Measurements from ENCODE around the gene SRF.

Gene SRF

GRCh38 chr6:43184268-43184985 is 13.4 kb downstream of the SRF start:
- no peak for DNase-seq

- no peak for DNase-seq
These were observed 14.4 kb downstream of the SRF start for GRCh38 chr6:43185391-43185985.

GRCh38 chr6:43186019-43186418 is 14.9 kb downstream of the SRF start:
- no peak for DNase-seq

- DNase-seq: no peak
These were observed 15.6 kb downstream of the SRF start for GRCh38 chr6:43186706-43187105.

GRCh38 chr6:43187821-43188220 is 16.8 kb downstream of the SRF start:
- no peak for DNase-seq

- no peak for DNase-seq
These were observed 17.4 kb downstream of the SRF start for GRCh38 chr6:43188426-43188825.

GRCh38 chr6:43189776-43190304 is 18.8 kb downstream of the SRF start:
- DNase-seq: no peak

GRCh38 chr6:43192911-43193310 is 21.8 kb downstream of the SRF start:
- no peak for DNase-seq

- no peak for DNase-seq
These were observed 22.9 kb downstream of the SRF start for GRCh38 chr6:43193929-43194328.

- no peak for DNase-seq
These were observed 25.3 kb downstream of the SRF start for GRCh38 chr6:43196337-43196736.

GRCh38 chr6:43199912-43200311 is 28.8 kb downstream of the SRF start:
- DNase-seq: no peak

GRCh38 chr6:43200541-43200940 is 29.5 kb downstream of the SRF start:
- DNase-seq: no peak

GRCh38 chr6:43202451-43202850 is 31.4 kb downstream of the SRF start:
- no peak for DNase-seq

- no peak for DNase-seq
These were observed 32.1 kb downstream of the SRF start for GRCh38 chr6:43203029-43203717.

GRCh38 chr6:43203718-43204095 is 32.6 kb downstream of the SRF start:
- no peak for DNase-seq

- no peak for DNase-seq
These were observed 33.4 kb downstream of the SRF start for GRCh38 chr6:43204271-43205105.

- no peak for DNase-seq
These were observed 34.8 kb downstream of the SRF start for GRCh38 chr6:43205849-43206248.

GRCh38 chr6:43207286-43207685 is 36.2 kb downstream of the SRF start:
- DNase-seq: no peak

GRCh38 chr6:43211955-43212354 is 40.9 kb downstream of the SRF start:
- DNase-seq: no peak

- DNase-seq: no peak
These were observed 42.4 kb downstream of the SRF start for GRCh38 chr6:43213431-43213830.

- DNase-seq: no peak
These were observed 44.0 kb downstream of the SRF start for GRCh38 chr6:43215066-43215465.

- DNase-seq: no peak
These were observed 45.1 kb downstream of the SRF start for GRCh38 chr6:43216200-43216599.

GRCh38 chr6:43217351-43217750 is 46.3 kb downstream of the SRF start:
- DNase-seq: no peak

All from CD4-positive, alpha-beta T cell treated with Interleukin-15 for 1 hour (primary cell).